Upper lobe of left lung (tissue), 6 donors: Measurements from ENCODE around the gene CAV1. TPM values are rescaled to one million over a fixed set of nuclear protein-coding genes. Genes with fewer than 3 reads are reported as not detected.

Source experiments
- ATAC-seq, 2 donors: fragments of 200-7000 bp; cut with Tn5 transposase; one replicate each; pipeline ENCODE4 v1.9.1; 2022; ENCODE audit warnings: mild to moderate bottlenecking in 2 of 2, moderate library complexity in 2 of 2; ENCODE audit not compliant: low FRiP score in 2 of 2
- DNase-seq, 2 donors: peaks; one replicate each; pipeline ENCODE4 v3.0.0-alpha.2; 2019 to 2020
- H3K27ac ChIP-seq, 4 donors: fragments of 200-600 bp; sonication (generic); one replicate each; pipeline ENCODE4 v1.5.1; 2016 to 2019
- H3K27me3 ChIP-seq, 4 donors: fragments of 200-600 bp; sonication (generic); one replicate each; pipeline ENCODE4 v1.5.1; 2017 to 2019
- H3K36me3 ChIP-seq, 4 donors: fragments of 200-600 bp; sonication (generic); one replicate each; pipeline ENCODE4 v1.5.1; 2016 to 2019
- H3K4me1 ChIP-seq, 4 donors: fragments of 200-600 bp; sonication (generic); one replicate each; pipeline ENCODE4 v1.5.1; 2018 to 2019
- H3K4me3 ChIP-seq, 4 donors: fragments of 200-600 bp; sonication (generic); one replicate each; pipeline ENCODE4 v1.5.1; 2017 to 2019; ENCODE audit warnings: mild to moderate bottlenecking in 2 of 4, moderate library complexity in 1 of 4
- H3K9me3 ChIP-seq, 4 donors: fragments of 200-600 bp; sonication (generic); one replicate each; pipeline ENCODE4 v1.5.1; 2018 to 2019
- CTCF ChIP-seq, 6 experiments: fragments of 450-650 bp in 4 of 6; fragments of 200-600 bp in 2 of 6; sonication (generic) in 2 of 6; IDR thresholded peaks; one replicate each; pipeline ENCODE4 v1.5.1; 2016 to 2019; ENCODE audit warnings: antibody characterized with exemption in 6 of 6
- EP300 ChIP-seq, 4 donors: sonication (generic); formaldehyde crosslinking; IDR thresholded peaks; one replicate each; pipeline ENCODE4 v1.5.1; 2017; ENCODE audit warnings: antibody characterized with exemption in 4 of 4, control low read depth in 2 of 4
- POLR2A ChIP-seq, 4 donors: fragments of 450-650 bp; IDR thresholded peaks; one replicate each; pipeline ENCODE4 v1.5.1; 2016 to 2017; ENCODE audit warnings: antibody characterized with exemption in 4 of 4, mild to moderate bottlenecking in 2 of 4
- POLR2AphosphoS5 ChIP-seq, 2 donors: sonication (generic); formaldehyde crosslinking; IDR thresholded peaks; one replicate each; pipeline ENCODE4 v1.5.1; 2017; ENCODE audit warnings: antibody characterized with exemption in 2 of 2
- WGBS, 2 donors: methylation state at CpG; one replicate each; pipeline ENCODE4 v1.1.5; 2017 to 2018; 5-methylcytosine and 5-hydroxymethylcytosine counted together
- total RNA-seq, 6 donors: library from RNA; depleted of rRNA in 4 of 6; stranded (reverse); fragments of >200 nt in 4 of 6; gene quantifications; one replicate each; pipeline versions ENCODE4 v1.1.0 to v1.2.1, GENCODE V29; 2016 to 2021
- donor health status: DM: no; HTN: no; CAD: no; lungs with moderate emphysema.
- donor health status: DM: no; HTN: yes; CAD: no; lungs with severe emphysema.

The CAV1 gene
- total RNA-seq, 6 donors from 2014 or later, result 207 to 951 (median 552) TPM

DNA sequence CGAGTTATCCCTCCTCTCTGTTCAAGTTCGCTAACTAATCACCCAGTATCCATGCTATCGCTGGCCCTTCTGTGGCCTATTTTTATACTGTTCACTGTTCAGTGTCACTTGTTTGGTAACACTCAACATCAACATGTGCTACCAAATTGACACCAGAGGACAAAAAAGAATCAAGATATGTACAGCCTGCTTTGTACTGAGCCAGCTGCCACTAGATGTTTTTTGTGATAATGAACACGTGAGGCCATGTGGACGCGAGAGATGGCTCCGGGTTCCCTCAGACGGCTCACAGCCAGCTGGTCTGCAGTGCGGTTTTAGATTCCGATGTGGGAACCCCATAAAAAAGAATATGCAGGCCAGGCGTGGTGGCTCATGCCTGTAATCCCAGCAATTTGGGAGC, 21.2 kb downstream of the CAV1 start:
- peaks cover 10 to 37% (median 25%) of the 10 kb centered on the region in 4 donors for H3K4me1 ChIP-seq
- peak overlapping the region in 3 of 4 donors; percentile 14 to 59 (median 44) for H3K27ac ChIP-seq
- TF ChIP-seq POLR2AphosphoS5 (IDR thresholded peaks at IDR 0.05) (no peak), POLR2A (IDR thresholded peaks at IDR 0.05) (no peak), CTCF (IDR thresholded peaks at IDR 0.05) (no peak), EP300 (IDR thresholded peaks at IDR 0.05) (no peak)
- no peaks in the 10 kb centered on the region for H3K27me3 ChIP-seq
- DNase-seq, result no peak
- no peak overlapping the region for H3K4me3 ChIP-seq
- 71 to 79% methylated on average over 11 of the region's 11 CpGs for WGBS, 2 donors
- no peak for ATAC-seq
- peaks cover 0 to 31% (median 0%) of the 10 kb centered on the region in 4 donors for H3K36me3 ChIP-seq
- H3K9me3 ChIP-seq, result no peaks in the 10 kb centered on the region

DNA sequence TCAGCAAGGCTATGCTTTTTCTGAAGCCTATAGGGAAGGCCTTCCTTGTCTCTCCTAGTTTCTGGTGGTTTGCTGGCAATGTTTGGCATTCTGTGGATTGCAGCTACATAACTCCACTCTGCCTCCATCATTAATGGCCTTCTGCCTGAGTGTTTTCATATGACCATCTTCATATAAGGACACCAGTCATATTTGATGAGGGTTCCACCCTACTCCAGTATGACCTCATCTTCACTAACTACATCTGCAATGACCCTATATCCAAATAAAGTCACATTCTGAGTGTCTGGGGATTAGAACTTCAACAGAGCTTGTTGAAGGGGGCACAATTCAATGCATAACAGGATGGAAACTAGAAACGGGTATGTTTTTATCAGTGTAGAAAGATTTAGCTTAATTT, 22.1 kb downstream of the CAV1 start:
- no peaks in the 10 kb centered on the region for H3K27me3 ChIP-seq
- ATAC-seq (no peak), DNase-seq (no peak)
- H3K4me3 ChIP-seq, result no peak overlapping the region
- no peak for TF ChIP-seq EP300 (IDR thresholded peaks at IDR 0.05)
- no peak for TF ChIP-seq CTCF (IDR thresholded peaks at IDR 0.05)
- no peak for TF ChIP-seq POLR2A (IDR thresholded peaks at IDR 0.05)
- no peak for TF ChIP-seq POLR2AphosphoS5 (IDR thresholded peaks at IDR 0.05)
- 73 to 89% methylated on average over 1 of the region's 1 CpG for WGBS, 2 donors
- H3K4me1 ChIP-seq, result peaks cover 9 to 31% (median 20%) of the 10 kb centered on the region in 4 donors
- H3K27ac ChIP-seq, result no peak overlapping the region
- H3K36me3 ChIP-seq, result peaks cover 0 to 40% (median 0%) of the 10 kb centered on the region in 4 donors
- H3K9me3 ChIP-seq, result no peaks in the 10 kb centered on the region

- Histone ChIP-seq H3K4me3 (no peak overlapping the region), H3K27me3 (no peaks in the 10 kb centered on the region), H3K9me3 (no peaks in the 10 kb centered on the region), H3K27ac (no peak overlapping the region), H3K4me1 (peaks cover 6 to 27% (median 20%) of the 10 kb centered on the region in 4 donors), H3K36me3 (peaks cover 0 to 44% (median 0%) of the 10 kb centered on the region in 4 donors)
- DNase-seq, result no peak
- WGBS, 2 donors, result 62 to 65% methylated on average over 2 of the region's 2 CpGs
- peak in 1 of 2 donors; percentile 62 for ATAC-seq
- TF ChIP-seq POLR2A (IDR thresholded peaks at IDR 0.05) (no peak), CTCF (IDR thresholded peaks at IDR 0.05) (no peak), POLR2AphosphoS5 (IDR thresholded peaks at IDR 0.05) (no peak), EP300 (IDR thresholded peaks at IDR 0.05) (no peak)
Measured at GRCh38 chr7:116547347-116547746, 22.5 kb downstream of the CAV1 start.

GRCh38 chr7:116548506-116548905, 23.7 kb downstream of the CAV1 start:
- TF ChIP-seq EP300 (IDR thresholded peaks at IDR 0.05), result no peak
- TF ChIP-seq POLR2AphosphoS5 (IDR thresholded peaks at IDR 0.05), result no peak
- TF ChIP-seq POLR2A (IDR thresholded peaks at IDR 0.05), result no peak
- TF ChIP-seq CTCF (IDR thresholded peaks at IDR 0.05), result no peak
- DNase-seq (no peak), ATAC-seq (no peak)
- peaks cover 9 to 33% (median 15%) of the 10 kb centered on the region in 4 donors for H3K4me1 ChIP-seq
- peaks cover 0 to 46% (median 0%) of the 10 kb centered on the region in 4 donors for H3K36me3 ChIP-seq
- H3K9me3 ChIP-seq, result no peaks in the 10 kb centered on the region
- no peak overlapping the region for H3K4me3 ChIP-seq
- no peaks in the 10 kb centered on the region for H3K27me3 ChIP-seq
- WGBS, 2 donors, result 67 to 79% methylated on average over 3 of the region's 3 CpGs
- H3K27ac ChIP-seq, result peak overlapping the region in 1 of 4 donors; percentile 19

DNA sequence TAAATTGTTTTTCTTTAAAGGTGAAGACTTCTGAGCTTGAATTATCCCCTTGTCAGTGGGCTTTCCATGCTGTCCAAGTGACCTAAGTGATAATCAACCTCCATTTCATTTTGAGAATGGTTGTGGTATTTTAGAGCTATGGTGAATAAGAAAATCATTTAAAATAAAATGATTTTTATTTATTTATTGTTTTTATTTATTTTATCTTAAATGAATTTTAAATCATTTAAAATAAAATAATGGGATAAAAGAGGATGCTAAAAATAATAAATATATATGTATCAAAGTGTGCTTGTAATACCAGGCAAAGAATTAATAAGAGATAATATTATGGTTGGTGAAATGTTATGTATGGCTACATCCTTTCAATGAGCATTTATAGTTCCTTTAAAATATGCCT, 24.5 kb downstream of the CAV1 start:
- ATAC-seq, result no peak
- TF ChIP-seq EP300 (IDR thresholded peaks at IDR 0.05) (no peak), POLR2AphosphoS5 (IDR thresholded peaks at IDR 0.05) (no peak), POLR2A (IDR thresholded peaks at IDR 0.05) (no peak)
- no peak overlapping the region for H3K4me3 ChIP-seq
- H3K36me3 ChIP-seq, result peaks cover 0 to 44% (median 0%) of the 10 kb centered on the region in 4 donors
- H3K27me3 ChIP-seq, result no peaks in the 10 kb centered on the region
- H3K9me3 ChIP-seq, result no peaks in the 10 kb centered on the region
- peak overlapping the region in 2 of 4 donors; percentile 10 to 20 for H3K27ac ChIP-seq
- no peak for DNase-seq
- peaks cover 12 to 33% (median 23%) of the 10 kb centered on the region in 4 donors for H3K4me1 ChIP-seq
